ENCODE data around the gene DDA1. TPM values are rescaled to one million over a fixed set of nuclear protein-coding genes. Genes with fewer than 3 reads are reported as not detected.

Gene DDA1
- total RNA-seq, 6 experiments from 2014 or later = 77.1 to 92.5 (median 83.4) TPM

DNA sequence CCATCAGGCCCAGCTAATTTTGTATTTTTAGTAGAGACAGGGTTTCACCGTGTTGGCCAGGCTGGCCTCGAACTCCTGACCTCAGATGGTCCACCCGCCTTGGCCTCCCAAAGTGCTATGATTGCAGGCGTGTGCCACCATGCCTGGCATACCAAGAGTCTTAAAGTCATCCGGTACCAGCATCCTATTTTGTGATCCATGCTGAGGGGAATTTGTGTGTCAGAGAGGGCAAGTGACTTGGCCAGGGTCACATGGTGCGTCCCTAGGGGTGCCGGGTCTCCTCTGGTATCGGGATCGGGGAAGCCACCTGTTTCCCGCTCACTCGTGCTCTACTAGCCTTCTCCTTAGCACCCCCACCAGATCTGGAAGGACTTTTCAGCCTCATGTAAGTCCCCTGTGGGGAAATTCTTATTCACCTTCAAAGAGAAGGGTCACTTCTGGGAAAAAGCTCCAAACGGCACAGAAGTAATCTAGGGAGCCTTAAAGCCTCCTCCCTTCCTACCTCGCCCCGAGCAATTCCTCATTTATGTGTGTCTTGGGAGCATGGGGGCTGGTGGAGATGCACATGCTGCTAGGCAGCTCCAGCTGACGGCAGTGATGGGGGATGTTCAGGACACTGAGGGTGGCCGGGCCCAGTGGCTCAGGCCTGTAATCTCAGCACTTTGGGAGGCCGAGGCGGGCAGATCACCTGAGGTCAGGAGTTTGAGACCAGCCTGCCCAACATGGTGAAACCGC, 33.8 kb upstream of the DDA1 start:
- TF ChIP-seq, protein P1, sequence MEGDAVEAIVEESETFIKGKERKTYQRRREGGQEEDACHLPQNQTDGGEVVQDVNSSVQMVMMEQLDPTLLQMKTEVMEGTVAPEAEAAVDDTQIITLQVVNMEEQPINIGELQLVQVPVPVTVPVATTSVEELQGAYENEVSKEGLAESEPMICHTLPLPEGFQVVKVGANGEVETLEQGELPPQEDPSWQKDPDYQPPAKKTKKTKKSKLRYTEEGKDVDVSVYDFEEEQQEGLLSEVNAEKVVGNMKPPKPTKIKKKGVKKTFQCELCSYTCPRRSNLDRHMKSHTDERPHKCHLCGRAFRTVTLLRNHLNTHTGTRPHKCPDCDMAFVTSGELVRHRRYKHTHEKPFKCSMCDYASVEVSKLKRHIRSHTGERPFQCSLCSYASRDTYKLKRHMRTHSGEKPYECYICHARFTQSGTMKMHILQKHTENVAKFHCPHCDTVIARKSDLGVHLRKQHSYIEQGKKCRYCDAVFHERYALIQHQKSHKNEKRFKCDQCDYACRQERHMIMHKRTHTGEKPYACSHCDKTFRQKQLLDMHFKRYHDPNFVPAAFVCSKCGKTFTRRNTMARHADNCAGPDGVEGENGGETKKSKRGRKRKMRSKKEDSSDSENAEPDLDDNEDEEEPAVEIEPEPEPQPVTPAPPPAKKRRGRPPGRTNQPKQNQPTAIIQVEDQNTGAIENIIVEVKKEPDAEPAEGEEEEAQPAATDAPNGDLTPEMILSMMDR (IDR thresholded peaks at IDR 0.05) = no peak
- DNase-seq = no peak
- Mint-ChIP-seq H3K9me3 (no peaks in the 10 kb centered on the region), H3K27me3 (ENCODE audit: insufficient read depth) (no peaks in the 10 kb centered on the region; the same call in 1 of the 2 replicates), H3K4me1 (ENCODE audit: low read depth) (no peaks in the 10 kb centered on the region), H3K36me3 (ENCODE audit: low read depth) (peaks cover 16% of the 10 kb centered on the region; the same call in 1 of the 2 replicates), H3K4me3 (no peak overlapping the region), H3K27ac (no peak overlapping the region)

DNA sequence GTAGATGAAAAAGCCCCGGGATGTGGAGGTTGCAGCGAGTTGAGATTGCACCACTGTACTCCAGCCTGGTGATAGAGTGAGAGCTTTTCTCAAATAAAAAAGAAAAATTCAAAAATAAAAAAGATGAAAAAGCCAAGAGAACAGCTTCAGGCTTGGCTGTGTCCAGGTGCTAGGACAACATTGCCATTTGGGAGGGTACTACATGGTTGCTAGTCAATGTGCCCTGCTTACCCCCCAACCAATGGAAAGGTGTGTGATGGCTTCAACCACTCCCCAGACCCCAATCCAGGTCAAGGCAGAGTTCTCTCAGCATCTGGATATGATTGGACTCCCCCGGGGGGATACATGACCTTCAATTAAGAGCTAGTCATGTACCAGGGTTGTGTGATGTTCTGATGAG, 29.9 kb upstream of the DDA1 start:
- DNase-seq = no peak

DNA sequence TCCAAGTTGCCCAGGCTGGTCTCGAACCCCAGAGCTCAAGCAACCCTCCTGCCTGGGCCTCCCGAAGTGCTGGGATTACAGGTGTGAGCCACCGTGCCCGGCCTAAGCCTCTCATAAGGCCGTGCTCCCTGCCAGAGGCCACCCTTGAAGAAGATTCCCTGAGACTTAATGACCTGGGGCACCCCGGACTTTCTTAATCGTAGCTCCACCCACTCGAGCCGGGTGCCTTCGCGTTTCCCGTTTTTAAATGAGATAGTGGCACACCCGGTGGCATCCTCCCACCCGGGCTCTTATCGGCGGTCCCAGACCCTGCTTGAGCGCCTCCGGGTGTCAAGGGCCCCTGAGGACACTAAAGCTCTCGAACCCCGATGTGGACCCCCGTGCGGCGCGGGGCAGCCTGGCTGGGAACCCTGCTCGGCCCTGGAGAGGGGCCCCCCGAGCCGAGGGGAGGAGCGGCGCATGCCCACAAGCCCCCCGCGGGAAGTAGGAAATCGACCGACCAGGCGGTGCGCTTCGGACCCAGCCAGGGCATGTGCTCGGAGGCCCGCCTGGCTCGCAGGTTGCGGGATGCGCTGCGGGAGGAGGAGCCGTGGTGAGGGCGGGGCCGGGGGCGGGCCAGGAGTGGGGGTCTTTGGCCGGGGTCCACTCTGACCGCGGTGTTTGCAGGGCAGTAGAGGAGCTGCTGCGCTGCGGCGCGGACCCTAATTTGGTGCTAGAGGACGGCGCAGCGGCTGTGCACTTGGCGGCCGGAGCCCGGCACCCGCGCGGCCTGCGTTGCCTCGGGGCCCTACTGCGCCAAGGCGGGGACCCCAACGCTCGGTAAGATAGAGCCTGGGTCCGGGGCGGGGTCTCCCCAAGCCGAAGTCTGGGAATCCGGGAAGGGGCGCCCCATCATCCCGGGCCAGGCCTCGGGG, 27.7 kb upstream of the DDA1 start, which contains the start of gene ANKLE1:
Gene ANKLE1, plus strand, starts transcription at position 511 of the 914 bp plus-strand sequence. Its CDS starts 20 bp downstream, at position 531.
- H3K4me3 Mint-ChIP-seq = peak within 1 kb of the TSS; percentile 82
- H3K27ac Mint-ChIP-seq = no peak within 1 kb of the TSS
- H3K9me3 Mint-ChIP-seq = no peaks in the 10 kb centered on the region
- H3K27me3 Mint-ChIP-seq (ENCODE audit: insufficient read depth) = peaks cover 4% of the 10 kb centered on the region
- peaks cover 5% of the 10 kb centered on the region for H3K4me1 Mint-ChIP-seq (ENCODE audit: low read depth)
- peaks cover 9% of the 10 kb centered on the region; the same call in 1 of the 2 replicates for H3K36me3 Mint-ChIP-seq (ENCODE audit: low read depth)
- no peak for DNase-seq
- TF ChIP-seq, protein P1 (IDR thresholded peaks at IDR 0.05) = no peak

More for the DNA sequence above, 29.9 kb upstream of the DDA1 start:
- Mint-ChIP-seq H3K4me1 (ENCODE audit: low read depth) (peaks cover 5% of the 10 kb centered on the region), H3K4me3 (no peak overlapping the region), H3K27me3 (ENCODE audit: insufficient read depth) (peaks cover 4% of the 10 kb centered on the region), H3K36me3 (ENCODE audit: low read depth) (peaks cover 12% of the 10 kb centered on the region; the same call in 1 of the 2 replicates), H3K9me3 (no peaks in the 10 kb centered on the region), H3K27ac (no peak overlapping the region)
- TF ChIP-seq, protein P1 (IDR thresholded peaks at IDR 0.05) = no peak

DNA sequence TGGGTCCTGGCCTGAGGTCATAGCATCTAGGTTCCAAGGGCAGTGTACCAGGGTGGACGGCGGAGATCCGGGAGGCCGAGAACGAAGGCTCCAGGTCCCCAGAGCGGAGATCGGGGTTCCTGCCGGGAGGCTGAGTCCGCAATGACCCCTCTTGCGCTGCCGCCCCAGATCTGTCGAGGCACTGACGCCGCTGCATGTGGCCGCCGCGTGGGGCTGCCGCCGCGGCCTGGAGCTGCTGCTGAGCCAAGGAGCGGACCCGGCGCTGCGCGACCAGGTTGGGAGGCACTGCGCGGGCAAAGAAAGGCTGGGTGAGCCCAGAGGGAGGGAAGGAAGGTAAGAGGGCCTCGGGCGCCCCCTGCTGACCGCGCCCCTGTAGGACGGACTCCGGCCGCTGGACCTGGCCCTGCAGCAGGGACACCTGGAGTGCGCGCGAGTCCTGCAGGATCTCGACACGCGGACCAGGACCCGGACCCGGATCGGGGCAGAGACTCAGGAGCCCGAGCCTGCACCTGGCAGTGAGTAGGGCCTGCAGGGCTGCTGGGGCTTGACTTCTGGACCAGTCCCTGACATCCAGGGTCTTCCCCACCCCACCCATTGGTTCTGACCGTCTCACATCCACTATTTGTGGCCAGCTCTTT, 26.8 kb upstream of the DDA1 start:
- H3K36me3 Mint-ChIP-seq (ENCODE audit: low read depth) = no peaks in the 10 kb centered on the region; the same call in 1 of the 2 replicates
- TF ChIP-seq, protein P1 (IDR thresholded peaks at IDR 0.05) = peak; percentile 95
- H3K27ac Mint-ChIP-seq = no peak overlapping the region
- peaks cover 4% of the 10 kb centered on the region for H3K27me3 Mint-ChIP-seq (ENCODE audit: insufficient read depth)
- DNase-seq = peak; percentile 70
- H3K4me1 Mint-ChIP-seq (ENCODE audit: low read depth) = peaks cover 5% of the 10 kb centered on the region
- peak overlapping the region; percentile 82 for H3K4me3 Mint-ChIP-seq
- no peaks in the 10 kb centered on the region for H3K9me3 Mint-ChIP-seq

DNA sequence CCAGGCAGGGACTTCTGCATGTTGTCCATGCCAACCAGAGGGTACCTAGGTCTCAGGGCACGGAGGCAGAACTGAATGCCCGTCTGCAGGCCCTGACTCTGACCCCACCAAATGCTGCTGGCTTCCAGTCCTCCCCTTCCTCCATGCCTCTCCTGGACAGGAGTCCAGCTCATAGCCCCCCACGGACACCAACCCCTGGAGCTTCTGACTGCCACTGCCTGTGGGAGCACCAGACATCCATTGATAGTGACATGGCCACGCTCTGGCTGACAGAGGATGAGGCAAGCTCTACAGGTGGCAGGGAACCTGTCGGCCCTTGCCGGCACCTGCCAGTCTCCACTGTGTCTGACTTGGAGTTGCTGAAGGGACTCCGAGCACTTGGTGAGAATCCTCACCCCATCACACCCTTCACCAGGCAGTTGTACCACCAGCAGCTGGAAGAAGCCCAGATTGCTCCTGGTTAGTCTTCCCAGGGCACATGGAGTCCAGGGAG, 25.8 kb upstream of the DDA1 start:
- Mint-ChIP-seq H3K9me3 (no peaks in the 10 kb centered on the region), H3K27me3 (ENCODE audit: insufficient read depth) (peaks cover 4% of the 10 kb centered on the region), H3K36me3 (ENCODE audit: low read depth) (no peaks in the 10 kb centered on the region; the same call in 1 of the 2 replicates), H3K4me1 (ENCODE audit: low read depth) (peaks cover 5% of the 10 kb centered on the region), H3K4me3 (no peak overlapping the region), H3K27ac (no peak overlapping the region)
- DNase-seq = no peak
- TF ChIP-seq, protein P1 (IDR thresholded peaks at IDR 0.05) = no peak

All from HFFc6 (cell line).